Upper lobe of left lung (tissue), 6 donors: ENCODE measurements around the gene GMCL2. TPM values are rescaled to one million over a fixed set of nuclear protein-coding genes. Genes with fewer than 3 reads are reported as not detected.

ENCODE experiments used
- ATAC-seq, 2 donors: fragments of 200-7000 bp; cut with Tn5 transposase; one replicate each; pipeline ENCODE4 v1.9.1; 2022; ENCODE audit warnings: mild to moderate bottlenecking in 2 of 2, moderate library complexity in 2 of 2; ENCODE audit not compliant: low FRiP score in 2 of 2
- DNase-seq, 2 donors: peaks; one replicate each; pipeline ENCODE4 v3.0.0-alpha.2; 2019 to 2020
- H3K27ac ChIP-seq, 4 donors: fragments of 200-600 bp; sonication (generic); one replicate each; pipeline ENCODE4 v1.5.1; 2016 to 2019
- H3K27me3 ChIP-seq, 4 donors: fragments of 200-600 bp; sonication (generic); one replicate each; pipeline ENCODE4 v1.5.1; 2017 to 2019
- H3K36me3 ChIP-seq, 4 donors: fragments of 200-600 bp; sonication (generic); one replicate each; pipeline ENCODE4 v1.5.1; 2016 to 2019
- H3K4me1 ChIP-seq, 4 donors: fragments of 200-600 bp; sonication (generic); one replicate each; pipeline ENCODE4 v1.5.1; 2018 to 2019
- H3K4me3 ChIP-seq, 4 donors: fragments of 200-600 bp; sonication (generic); one replicate each; pipeline ENCODE4 v1.5.1; 2017 to 2019; ENCODE audit warnings: mild to moderate bottlenecking in 2 of 4, moderate library complexity in 1 of 4
- H3K9me3 ChIP-seq, 4 donors: fragments of 200-600 bp; sonication (generic); one replicate each; pipeline ENCODE4 v1.5.1; 2018 to 2019
- EP300 ChIP-seq, 4 donors: sonication (generic); formaldehyde crosslinking; IDR thresholded peaks; one replicate each; pipeline ENCODE4 v1.5.1; 2017; ENCODE audit warnings: antibody characterized with exemption in 4 of 4, control low read depth in 2 of 4
- POLR2A ChIP-seq, 4 donors: fragments of 450-650 bp; IDR thresholded peaks; one replicate each; pipeline ENCODE4 v1.5.1; 2016 to 2017; ENCODE audit warnings: antibody characterized with exemption in 4 of 4, mild to moderate bottlenecking in 2 of 4
- POLR2AphosphoS5 ChIP-seq, 2 donors: sonication (generic); formaldehyde crosslinking; IDR thresholded peaks; one replicate each; pipeline ENCODE4 v1.5.1; 2017; ENCODE audit warnings: antibody characterized with exemption in 2 of 2
- WGBS, 2 donors: methylation state at CpG; one replicate each; pipeline ENCODE4 v1.1.5; 2017 to 2018; 5-methylcytosine and 5-hydroxymethylcytosine counted together
- total RNA-seq, 6 donors: library from RNA; depleted of rRNA in 4 of 6; stranded (reverse); fragments of >200 nt in 4 of 6; gene quantifications; one replicate each; pipeline versions ENCODE4 v1.1.0 to v1.2.1, GENCODE V29; 2016 to 2021
- TF ChIP-seq, protein P1 (sequence below), 6 experiments: fragments of 450-650 bp in 4 of 6; fragments of 200-600 bp in 2 of 6; sonication (generic) in 2 of 6; IDR thresholded peaks; one replicate each; pipeline ENCODE4 v1.5.1; 2016 to 2019; ENCODE audit warnings: antibody characterized with exemption in 6 of 6
- donor health status: DM: no; HTN: no; CAD: no; lungs with moderate emphysema.
- donor health status: DM: no; HTN: yes; CAD: no; lungs with severe emphysema.

The GMCL2 gene
- total RNA-seq, 6 donors from 2014 or later = not detected

DNA sequence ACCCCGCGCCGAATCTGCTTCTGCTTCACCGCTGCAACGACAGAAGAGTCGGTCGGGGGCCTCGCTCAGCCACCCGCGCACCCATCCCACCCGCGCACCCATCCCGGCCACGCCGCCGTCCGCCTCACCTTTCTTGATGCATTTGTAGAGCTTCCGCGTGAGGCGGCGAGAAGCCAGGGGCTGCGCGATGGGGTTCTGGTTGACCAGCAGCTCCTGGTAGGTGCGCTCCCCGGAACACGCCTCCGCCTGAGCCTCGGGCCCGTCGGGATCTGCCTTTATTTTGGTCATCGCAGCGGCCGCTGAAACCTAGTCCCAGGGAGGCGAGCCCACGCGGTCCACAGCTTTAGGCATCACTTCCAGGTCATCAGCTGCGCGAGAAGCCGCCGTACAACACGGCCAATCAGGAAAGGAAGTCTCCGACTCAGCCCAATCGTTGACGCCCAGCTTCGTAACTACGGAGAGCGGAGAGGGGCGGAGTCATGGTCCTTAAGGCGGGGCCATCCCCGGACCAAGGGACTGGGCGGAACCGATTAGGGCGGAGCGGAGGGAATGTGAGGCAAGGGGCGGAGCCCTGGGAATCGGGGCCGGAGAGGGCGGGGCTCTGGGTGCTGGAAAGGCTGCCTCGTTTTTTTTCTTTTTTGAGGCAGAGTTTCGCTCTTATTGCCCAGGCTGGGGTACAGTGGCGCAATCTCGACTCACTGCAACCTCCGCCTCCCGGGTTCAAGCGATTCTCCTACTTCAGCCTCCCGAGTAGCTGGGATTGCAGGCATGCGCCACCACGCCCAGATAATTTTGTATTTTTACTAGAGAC lies 33.4 kb downstream of the GMCL2 start, which contains the start of gene NHP2:
TSS of gene NHP2 (minus strand) at position 356 of the 811 bp plus-strand sequence. CDS start at position 288, 68 bp downstream.
- DNase-seq (peak; percentile 95 to 98), ATAC-seq (peak; percentile 100)
- Histone ChIP-seq H3K27ac (peak within 1 kb of the TSS; percentile 65 to 77 (median 67)), H3K4me3 (peak within 1 kb of the TSS; percentile 63 to 98 (median 84)), H3K36me3 (peaks cover 5 to 26% (median 19%) of the 10 kb centered on the region in 4 donors), H3K9me3 (no peaks in the 10 kb centered on the region), H3K27me3 (no peaks in the 10 kb centered on the region), H3K4me1 (peaks cover 8 to 24% (median 12%) of the 10 kb centered on the region in 4 donors)
- 2 to 4% methylated on average over 37 to 60 of the region's 68 CpGs for WGBS, 2 donors
- TF ChIP-seq, protein P1, sequence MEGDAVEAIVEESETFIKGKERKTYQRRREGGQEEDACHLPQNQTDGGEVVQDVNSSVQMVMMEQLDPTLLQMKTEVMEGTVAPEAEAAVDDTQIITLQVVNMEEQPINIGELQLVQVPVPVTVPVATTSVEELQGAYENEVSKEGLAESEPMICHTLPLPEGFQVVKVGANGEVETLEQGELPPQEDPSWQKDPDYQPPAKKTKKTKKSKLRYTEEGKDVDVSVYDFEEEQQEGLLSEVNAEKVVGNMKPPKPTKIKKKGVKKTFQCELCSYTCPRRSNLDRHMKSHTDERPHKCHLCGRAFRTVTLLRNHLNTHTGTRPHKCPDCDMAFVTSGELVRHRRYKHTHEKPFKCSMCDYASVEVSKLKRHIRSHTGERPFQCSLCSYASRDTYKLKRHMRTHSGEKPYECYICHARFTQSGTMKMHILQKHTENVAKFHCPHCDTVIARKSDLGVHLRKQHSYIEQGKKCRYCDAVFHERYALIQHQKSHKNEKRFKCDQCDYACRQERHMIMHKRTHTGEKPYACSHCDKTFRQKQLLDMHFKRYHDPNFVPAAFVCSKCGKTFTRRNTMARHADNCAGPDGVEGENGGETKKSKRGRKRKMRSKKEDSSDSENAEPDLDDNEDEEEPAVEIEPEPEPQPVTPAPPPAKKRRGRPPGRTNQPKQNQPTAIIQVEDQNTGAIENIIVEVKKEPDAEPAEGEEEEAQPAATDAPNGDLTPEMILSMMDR (IDR thresholded peaks at IDR 0.05) = peak in 1 of 6 experiments; percentile 11
- TF ChIP-seq POLR2A (IDR thresholded peaks at IDR 0.05) = peak in 1 of 4 donors; percentile 68
- peak; percentile 94 to 97 for TF ChIP-seq POLR2AphosphoS5 (IDR thresholded peaks at IDR 0.05)
- peak in 1 of 4 donors; percentile 87 for TF ChIP-seq EP300 (IDR thresholded peaks at IDR 0.05)

DNA sequence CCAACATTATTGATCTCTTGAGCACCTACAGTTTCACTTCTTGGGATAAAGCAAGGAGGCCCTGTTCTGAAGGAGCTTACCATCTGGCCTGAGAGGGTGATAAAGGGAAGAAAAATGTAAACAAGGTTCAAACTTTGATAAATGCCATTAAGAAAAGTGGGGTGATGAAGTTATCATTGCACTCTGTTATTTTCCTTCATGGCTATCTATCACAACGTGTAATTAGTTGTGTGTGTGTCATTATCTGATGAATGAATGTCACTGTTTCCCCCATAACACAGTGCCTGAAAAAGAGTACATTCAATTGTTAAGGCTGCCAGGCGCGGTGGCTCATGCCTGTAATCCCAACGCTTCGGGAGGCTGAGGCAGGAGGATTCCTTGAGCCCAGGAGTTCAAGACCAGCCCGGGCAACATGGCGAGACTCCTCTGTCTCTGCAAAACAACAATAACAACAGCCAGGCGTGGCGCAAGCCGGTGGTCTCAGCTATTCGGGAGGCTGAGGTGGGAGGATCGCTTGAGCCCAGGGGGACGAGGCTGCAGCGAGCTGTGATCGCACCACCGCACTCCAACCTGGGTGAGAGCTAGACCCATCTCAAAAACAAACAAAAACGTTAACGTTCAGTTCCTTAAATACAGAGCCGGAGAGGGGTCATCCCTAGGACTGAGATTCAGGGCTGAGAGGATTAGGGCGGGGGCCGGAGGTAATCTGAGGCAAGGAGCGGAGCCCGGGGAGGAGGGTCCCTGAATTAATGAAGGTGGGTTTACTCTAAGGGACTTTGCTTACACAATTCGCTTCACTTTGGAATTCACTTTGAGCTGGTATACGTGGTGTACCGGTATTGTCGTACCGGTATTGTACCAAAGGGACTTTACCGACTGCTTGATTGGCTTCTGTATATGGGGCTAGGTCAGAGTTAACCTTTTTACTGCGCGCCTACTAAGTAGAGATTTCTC lies 34.4 kb downstream of the GMCL2 start:
- Histone ChIP-seq H3K4me1 (peaks cover 8 to 24% (median 12%) of the 10 kb centered on the region in 4 donors), H3K4me3 (peak overlapping the region; percentile 63 to 98 (median 84)), H3K36me3 (peaks cover 9 to 36% (median 29%) of the 10 kb centered on the region in 4 donors), H3K27me3 (no peaks in the 10 kb centered on the region), H3K27ac (peak overlapping the region in 3 of 4 donors; percentile 65 to 77 (median 69)), H3K9me3 (no peaks in the 10 kb centered on the region)
- TF ChIP-seq EP300 (IDR thresholded peaks at IDR 0.05) = no peak
- no peak for TF ChIP-seq POLR2AphosphoS5 (IDR thresholded peaks at IDR 0.05)
- TF ChIP-seq, protein P1 (IDR thresholded peaks at IDR 0.05) = no peak
- no peak for TF ChIP-seq POLR2A (IDR thresholded peaks at IDR 0.05)
- DNase-seq (no peak), ATAC-seq (no peak)
- 49 to 55% methylated on average over 31 of the region's 31 CpGs for WGBS, 2 donors

GRCh38 chr5:178150977-178151734 lies 36.0 kb downstream of the GMCL2 start:
- H3K36me3 ChIP-seq = peaks cover 20 to 52% (median 44%) of the 10 kb centered on the region in 4 donors

DNA sequence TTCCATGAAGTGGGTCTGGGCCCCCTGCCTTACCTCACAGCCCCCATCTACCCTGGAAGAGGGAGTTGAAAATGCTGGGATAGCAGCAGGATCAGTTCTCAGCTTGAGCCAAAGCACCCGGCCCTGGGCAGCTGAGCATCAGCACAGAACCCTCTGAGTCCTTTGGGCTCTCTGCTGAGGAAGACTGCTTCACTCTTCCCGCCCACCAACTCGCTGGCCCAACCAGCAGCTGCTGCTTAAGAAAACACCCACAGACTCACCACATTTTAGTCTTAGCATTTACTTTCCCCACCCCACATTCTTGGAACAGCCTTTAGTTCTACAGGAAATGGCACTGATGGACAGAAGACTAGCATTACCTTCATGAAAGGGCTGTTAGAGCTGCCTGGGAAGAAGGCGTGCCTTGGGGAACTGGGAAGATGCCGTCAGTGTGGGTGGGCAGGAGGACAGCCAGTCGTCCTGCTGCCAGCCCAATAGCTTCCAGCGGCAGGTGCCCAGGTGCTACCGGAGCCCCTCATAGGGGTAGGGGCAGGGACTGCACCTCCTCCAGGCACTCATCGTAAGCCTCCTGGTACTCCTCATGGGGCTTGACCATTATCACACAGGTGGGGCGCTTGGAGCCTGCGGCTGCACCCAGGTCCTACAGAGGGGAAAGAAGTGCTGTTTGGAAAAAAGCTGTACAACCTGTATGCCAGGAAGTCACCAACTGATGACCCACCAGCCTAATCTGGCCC lies 37.8 kb downstream of the GMCL2 start:
- Histone ChIP-seq H3K9me3 (no peaks in the 10 kb centered on the region), H3K36me3 (peaks cover 20 to 70% (median 56%) of the 10 kb centered on the region in 4 donors), H3K27ac (no peak overlapping the region), H3K4me1 (peaks cover 8 to 18% (median 12%) of the 10 kb centered on the region in 4 donors), H3K4me3 (no peak overlapping the region), H3K27me3 (no peaks in the 10 kb centered on the region)
- DNase-seq (peak in 1 of 2 donors; percentile 51), ATAC-seq (no peak)
- no peak for TF ChIP-seq EP300 (IDR thresholded peaks at IDR 0.05)
- TF ChIP-seq, protein P1 (IDR thresholded peaks at IDR 0.05) = no peak
- TF ChIP-seq POLR2A (IDR thresholded peaks at IDR 0.05) = no peak
- no peak for TF ChIP-seq POLR2AphosphoS5 (IDR thresholded peaks at IDR 0.05)
- 86 to 90% methylated on average over 10 of the region's 11 CpGs for WGBS, 2 donors

More at GRCh38 chr5:178150977-178151734, 36.0 kb downstream of the GMCL2 start:
- Histone ChIP-seq H3K9me3 (no peaks in the 10 kb centered on the region), H3K27me3 (no peaks in the 10 kb centered on the region), H3K4me3 (no peak overlapping the region), H3K4me1 (peaks cover 8 to 24% (median 12%) of the 10 kb centered on the region in 4 donors), H3K27ac (no peak overlapping the region)
- no peak for TF ChIP-seq POLR2AphosphoS5 (IDR thresholded peaks at IDR 0.05)
- ATAC-seq = no peak
- peak in 1 of 2 donors; percentile 47 for DNase-seq
- 63 to 76% methylated on average over 8 to 11 of the region's 11 CpGs for WGBS, 2 donors
